Cortex of kidney (tissue), 1 donor: ENCODE results near the gene CYP2A7.
"Not testable (repeated sequence)": the region's sequence is repeated elsewhere in the genome, so short reads cannot be mapped to it uniquely, and the experiment has no call there.

Experiments used
- DNase-seq: peaks from one replicate; lab custom pipeline; 2025; lab: John Stamatoyannopoulos, UW

The CYP2A7 gene

DNA sequence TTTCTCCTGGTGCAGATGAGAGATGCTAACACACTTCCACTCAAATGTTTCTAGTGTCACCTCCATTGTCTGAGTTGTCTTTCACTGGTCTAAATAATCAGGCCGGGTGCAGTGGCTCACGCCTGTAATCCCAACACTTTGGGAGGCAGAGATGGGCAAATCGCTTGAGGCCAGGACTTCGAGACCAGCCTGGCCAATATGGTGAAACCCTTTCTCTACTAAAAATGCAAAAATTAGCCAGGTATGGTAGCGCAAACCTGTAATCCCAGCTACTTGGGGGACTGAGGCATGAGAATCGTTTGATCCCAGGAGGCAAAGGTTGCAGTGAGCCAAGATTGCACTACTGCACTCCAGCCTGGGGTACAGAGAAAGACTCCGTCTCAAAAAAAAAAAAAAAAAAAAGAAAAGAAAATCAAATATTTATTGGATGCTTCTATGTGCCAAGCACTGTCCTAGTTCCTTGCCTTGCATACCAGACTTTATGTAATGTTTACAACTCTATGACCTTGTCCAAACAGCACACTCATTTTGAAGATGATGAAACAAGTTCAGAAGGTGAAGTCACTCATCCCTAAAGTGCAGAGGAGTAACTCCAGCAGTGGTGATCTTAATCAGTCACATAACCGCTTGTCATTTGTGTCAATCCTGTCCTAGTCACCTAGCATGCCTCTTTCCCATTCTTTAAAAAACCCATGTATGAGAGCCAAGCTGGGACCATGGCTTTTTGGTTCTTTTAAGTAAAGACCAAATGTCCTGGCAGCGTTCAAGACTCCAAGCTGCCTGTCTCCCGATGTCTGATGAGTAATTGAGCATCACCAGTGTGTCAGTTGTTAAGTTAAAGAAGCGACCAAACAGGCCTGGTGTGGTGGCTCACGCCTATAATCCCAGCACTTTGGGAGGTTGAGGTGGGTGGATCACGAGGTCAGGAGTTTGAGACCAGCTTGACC lies 15.1 kb upstream of the CYP2A7 start:
- not testable (repeated sequence) for DNase-seq

DNA sequence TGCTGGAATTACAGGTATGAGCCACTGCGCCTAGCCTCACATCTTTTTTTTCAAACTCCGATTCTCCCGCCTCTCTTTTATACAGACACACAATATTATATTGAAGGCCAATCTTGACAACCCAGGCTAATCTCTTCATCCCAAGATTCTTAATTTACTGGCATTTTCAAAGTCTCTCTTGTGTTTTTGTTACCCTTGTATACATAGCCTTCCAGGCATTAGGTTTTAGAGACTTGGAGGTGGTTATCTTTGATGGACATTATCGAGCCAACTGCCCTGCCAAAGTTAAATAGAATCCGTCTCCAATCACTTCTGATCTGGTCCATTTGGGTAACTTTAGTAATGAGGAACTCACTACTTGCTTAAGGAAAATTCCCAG lies 14.4 kb upstream of the CYP2A7 start:
- no peak for DNase-seq

DNA sequence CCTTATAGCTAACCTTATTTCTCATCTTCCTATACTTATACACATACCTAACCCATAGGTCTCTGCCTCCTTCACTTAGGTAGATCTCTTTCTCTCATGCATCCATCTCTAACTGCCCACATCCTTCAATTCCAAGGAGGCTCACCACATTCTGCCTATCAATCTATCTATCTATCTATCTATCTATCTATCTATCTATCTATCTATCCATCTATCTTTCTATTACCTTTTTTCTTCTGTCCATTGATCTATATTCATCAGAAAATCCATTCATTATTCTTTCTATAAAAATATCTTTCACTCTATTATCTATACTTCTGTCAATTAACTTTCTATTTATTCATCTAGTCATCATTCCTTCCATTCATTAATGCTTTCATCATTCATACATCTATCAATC lies 11.1 kb upstream of the CYP2A7 start:
- no peak for DNase-seq

DNA sequence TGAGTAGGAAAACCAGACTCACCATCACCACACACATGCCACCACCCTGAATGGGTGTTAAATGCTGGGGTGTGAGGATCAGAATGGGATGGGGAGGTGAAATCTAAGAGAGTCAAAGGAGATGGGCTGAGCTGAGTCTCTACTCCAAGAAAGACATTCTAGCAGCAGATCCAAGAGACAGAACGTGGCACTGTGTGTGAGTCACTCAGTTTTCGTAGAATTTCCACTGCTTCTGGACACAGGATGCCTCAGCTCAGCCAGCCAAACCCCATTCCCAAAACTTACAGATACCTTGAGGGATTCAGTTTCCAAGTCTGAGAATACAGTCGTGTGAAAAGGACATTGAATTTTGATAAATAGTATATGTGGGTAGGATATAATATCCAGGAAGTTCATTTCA lies 7.3 kb upstream of the CYP2A7 start:
- DNase-seq = no peak

DNA sequence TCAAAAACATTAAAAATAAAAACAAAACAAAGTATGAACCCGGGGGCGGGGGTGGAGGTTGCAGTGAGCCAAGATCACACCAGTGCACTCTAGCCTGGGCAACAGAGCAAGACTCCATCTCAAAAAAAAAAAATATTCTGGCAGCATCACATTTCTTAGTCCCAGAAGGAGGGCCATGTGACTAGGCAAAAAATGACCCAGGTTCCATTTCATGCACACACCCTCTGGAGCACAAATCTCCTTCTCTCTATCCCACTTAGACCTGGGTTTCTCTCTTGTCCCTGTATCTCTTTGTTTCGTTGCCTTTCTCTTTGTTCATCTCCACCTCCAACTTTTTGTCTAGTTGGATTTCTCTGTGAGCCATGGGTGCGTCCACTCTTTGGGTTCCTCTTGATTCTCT lies 6.2 kb upstream of the CYP2A7 start:
- no peak for DNase-seq

DNA sequence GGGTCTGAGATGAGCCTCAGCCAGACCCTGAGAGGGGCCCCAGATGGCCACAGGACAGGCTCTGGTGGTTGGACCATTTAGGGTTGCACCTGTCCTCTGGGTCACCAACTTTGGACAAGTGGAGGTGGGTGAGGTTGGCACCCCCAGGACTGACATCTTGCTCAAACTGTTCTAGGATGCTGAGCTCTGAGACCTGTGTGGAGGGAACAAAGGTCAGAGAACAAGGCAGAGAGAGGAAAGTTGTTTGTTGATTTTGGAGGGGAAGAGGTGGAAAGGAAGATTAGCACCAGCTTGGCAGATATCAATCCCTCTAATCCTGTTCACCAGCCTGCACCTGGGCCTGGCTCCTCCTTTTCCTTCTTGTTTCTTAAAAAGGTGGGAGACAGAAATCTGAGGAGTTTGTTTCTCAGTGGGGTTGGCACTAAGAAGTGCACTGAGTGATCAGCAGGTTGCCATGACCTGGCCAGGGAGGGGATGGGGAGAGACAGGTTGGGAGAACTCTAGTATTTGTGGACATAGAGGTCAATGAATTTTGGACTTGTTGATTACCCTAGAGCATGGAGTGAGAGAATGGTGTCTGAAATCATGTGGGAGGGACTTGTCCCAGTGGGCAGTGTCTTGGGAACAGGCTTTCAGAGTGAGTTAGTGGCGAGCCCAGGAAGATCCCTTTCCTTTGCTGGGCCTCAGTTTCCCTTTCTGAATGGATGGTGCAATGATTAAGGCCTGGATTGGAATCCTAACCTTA lies 2.3 kb upstream of the CYP2A7 start:
- not testable (repeated sequence) for DNase-seq

DNA sequence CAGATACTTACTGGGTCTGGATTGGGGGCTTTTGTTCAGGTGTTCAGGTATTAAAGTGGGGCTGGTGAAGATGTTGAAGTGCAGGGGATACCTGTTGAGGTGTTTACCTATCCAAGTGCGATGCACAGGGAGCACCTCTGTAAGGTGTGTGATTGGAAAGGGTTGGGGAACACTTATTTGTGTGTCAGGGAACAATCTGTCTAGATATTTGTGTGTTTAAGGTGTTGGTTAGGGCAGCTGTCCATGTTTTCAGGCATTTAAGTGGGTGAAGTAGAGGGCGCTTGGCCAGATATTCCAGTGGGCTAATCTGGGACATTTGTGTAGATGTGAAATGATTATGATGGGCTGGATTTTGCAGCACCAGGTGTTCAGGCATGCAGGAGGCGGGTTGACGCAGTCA lies 2.7 kb downstream of the CYP2A7 start:
- not testable (repeated sequence) for DNase-seq

DNA sequence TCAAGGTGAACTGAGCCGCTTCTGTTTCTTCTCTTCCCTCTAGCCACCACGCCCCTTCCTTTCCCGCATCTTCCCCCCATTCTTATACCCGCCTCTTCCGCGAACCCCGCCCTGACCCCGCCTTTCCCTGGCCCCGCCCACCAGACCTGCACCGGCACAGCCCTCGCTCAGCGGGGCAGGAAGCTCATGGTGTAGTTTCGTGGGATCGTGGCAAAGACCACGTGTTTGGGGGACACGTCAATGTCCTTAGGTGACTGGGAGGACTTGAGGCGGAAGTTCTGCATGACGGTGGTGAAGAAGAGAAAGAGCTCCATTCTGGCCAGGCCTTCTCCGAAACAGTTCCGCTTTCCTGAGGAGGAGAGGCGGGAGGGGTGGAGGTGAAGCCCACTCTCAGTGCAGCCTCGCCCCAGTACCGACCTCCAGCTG lies 6.5 kb downstream of the CYP2A7 start:
- DNase-seq = not testable (repeated sequence)

DNA sequence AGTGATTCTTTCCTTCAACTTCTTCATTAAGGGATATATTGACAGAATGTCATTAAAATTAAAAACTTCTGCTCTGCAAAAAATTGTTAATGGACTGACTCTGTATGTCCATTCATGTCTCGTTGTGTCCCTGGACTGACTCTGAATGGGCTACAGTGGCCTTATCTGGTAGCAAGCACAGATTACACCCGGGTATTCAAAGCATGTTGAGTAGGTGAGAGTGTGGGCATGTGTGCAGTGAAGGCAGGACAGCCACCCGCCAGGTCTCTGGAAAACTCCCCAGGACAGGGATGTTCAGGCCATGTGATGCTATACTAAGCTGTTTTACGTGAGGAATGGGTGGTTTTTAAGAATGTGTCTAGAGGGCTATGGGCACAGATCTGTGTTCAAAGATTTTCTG lies 7.2 kb downstream of the CYP2A7 start:
- DNase-seq = not testable (repeated sequence)

DNA sequence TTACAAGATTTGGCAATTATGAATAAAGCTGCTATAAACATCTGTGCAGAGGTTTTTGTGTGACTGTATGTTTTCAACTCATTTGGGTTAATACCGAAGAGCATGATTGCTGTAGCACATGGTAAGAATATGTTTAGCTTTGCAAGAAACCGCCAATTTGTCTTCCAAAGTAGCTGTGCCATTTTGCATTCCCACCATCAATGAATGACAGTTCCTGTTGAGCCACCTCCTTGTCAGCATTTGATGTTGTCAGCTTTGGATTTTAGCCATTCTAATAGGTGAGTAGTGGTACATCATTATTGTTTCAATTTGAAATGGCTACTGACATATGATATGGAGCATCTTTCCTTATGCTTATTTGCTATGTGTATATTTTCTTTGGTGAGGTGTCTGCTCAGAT lies 8.2 kb downstream of the CYP2A7 start:
- not testable (repeated sequence) for DNase-seq

DNA sequence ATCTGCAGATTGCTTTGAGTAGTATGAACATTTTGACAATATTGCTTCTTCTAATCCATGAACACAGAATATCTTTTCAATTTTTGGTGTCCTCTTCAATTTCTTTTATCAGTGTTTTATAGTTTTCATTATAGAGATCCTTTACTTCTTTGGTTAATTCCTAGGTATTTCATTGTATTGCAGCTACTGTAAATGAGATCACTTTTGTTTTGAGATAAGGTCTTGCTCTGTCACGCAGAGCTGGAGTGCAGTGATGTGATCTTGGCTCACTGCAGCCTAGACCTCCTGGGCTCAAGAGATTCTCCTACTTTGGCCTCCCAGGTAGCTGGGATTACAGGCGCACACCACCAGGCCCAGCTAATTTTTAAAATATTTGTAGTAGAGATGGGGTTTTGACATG lies 9.8 kb downstream of the CYP2A7 start:
- no peak for DNase-seq

DNA sequence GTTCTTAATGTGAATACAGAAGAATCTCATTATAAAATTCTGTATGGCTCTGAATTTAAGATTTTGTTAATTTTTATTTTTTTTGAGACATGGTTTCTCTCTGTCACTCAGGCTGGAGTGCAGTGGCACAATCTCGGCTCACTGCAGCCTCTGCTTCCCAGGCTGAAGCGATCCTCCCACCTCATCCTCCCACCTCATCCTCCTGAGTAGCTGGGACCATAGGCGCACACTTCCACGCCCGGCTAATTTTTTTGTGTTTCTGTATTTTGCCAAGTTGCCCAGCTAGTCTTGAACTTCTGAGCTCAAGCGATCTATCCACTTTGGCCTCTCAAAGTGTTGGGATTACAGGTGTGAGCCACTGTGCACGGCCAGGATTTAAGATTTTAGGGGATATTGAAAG lies 14.3 kb downstream of the CYP2A7 start:
- no peak for DNase-seq

DNA sequence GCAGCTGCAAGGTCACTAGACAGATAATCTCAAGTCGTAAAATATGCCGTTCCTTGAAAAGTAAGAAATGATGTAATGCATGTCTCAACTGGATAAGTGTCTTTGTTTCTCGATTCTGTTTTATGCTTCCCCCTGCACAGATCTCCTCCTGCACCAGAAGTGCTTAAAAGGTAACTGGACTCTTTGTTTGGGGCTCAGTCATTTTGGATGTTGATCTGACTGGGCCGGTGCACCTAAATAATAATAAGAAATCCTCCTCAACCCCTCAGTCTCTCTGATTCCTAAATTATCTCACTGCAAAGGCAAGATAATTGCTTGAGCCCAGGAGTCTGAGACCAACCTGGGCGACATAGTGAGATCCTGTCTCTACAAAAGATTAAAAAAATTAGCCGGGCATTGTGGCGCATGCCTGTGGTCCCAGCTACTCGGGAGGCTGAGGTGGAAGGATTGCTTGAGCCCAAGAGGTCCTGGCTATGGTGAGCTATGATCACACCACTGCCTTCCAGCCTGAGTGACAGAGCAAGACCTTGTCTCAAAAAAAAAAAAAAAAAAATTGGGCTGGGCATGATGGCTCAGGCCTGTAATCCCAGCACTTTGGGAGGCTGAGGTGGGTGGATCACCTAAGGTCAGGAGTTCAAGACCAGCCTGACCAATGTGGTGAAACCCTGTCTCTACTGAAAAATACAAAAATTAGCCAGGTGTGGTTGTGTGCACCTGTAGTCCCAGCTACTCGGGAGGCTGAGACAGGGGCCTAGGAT lies 17.1 kb downstream of the CYP2A7 start:
- DNase-seq = not testable (repeated sequence)

DNA sequence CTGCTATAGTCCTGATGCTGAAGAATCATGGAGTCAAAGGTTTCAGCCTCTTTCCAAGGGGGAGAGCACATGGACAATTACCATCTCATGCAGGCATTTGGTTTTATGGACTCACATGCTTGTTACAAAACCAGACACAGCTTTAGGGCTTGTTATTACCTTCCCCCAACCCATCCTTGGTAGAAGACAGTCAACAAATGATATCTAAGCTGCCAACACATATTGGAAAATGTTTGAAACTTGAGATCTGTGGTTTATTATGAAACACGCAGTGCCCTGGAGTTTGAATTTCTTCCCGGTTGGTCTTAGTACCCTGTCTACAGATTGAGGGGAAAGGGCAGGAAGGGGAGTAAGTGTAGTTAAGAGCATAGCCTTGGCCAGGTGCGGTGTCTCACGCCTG lies 19.2 kb downstream of the CYP2A7 start:
- DNase-seq = no peak

DNA sequence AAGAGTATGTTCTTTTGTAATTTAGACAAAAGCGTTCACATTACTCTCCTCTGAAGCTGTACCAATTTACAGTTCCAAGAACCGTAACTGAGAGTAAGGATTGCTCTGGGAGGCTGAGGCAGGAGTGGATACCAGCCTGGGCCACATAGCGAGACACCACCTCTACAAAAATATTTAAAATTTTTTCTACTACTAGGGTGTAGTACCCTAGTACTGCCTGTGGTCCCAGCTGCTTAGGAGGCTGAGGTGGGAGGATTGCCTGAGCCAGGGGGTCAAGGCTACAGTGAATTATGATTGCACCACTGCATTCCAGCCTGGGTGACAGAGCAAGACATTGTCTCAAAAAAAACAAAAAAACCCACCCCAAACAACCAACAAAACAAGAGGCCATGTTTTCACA lies 19.7 kb downstream of the CYP2A7 start:
- DNase-seq = no peak

DNA sequence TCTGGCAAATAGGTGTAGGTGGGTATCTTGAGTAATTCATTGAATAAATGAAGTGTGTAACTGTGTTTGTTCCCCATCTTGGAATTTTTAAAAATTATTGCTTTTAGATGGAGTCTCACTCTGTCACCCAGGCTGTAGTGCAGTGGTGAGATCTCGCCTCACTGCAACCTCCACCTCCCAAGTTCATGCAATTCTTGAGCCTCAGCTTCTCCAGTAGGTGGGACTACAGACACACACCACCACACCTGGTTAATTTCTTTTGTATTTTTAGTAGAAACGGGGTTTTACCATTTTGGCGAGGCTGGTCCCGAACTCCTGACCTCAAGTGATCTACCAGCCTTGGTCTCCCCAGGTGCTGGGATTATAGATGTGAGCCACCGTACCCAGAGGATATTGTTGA lies 23.9 kb downstream of the CYP2A7 start:
- DNase-seq = no peak

DNA sequence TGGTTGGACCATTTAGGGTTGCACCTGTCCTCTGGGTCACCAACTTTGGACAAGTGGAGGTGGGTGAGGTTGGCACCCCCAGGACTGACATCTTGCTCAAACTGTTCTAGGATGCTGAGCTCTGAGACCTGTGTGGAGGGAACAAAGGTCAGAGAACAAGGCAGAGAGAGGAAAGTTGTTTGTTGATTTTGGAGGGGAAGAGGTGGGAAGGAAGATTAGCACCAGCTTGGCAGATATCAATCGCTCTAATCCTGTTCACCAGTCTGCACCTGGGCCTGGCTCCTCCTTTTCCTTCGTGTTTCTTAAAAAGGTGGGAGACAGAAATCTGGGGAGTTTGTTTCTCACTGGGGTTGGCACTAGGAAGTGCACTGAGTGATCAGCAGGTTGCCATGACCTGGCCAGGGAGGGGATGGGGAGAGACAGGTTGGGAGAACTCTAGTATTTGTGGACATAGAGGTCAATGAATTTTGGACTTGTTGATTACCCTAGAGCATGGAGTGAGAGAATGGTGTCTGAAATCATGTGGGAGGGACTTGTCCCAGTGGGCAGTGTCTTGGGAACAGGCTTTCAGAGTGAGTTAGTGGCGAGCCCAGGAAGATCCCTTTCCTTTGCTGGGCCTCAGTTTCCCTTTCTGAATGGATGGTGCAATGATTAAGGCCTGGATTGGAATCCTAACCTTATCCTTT lies 29.4 kb downstream of the CYP2A7 start:
- DNase-seq = not testable (repeated sequence)

DNA sequence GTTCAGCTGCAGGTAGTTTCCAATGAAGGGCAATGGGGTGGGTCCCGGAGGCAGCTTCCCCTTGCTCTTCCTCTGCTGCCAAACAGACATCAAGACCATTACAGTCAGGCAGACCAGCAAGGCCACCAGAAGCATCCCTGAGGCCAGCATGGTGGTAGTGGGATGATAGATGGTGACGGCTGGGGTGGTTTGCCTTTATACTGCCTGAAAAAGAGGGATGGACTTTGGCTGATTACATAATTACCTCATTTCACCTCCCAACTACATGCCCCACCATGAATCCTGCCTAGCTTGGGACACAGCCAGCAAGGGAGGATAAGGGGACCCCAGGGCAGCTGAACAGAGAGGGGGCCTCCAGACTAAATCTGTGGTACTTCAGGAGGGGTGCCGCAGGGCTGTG lies 31.8 kb downstream of the CYP2A7 start, which contains the start of gene CYP2A6:
Gene CYP2A6 (minus strand): TSS at position 171 of the 400 bp plus-strand sequence. CDS start 21 bp downstream, at position 150.
- DNase-seq = not testable (repeated sequence)

DNA sequence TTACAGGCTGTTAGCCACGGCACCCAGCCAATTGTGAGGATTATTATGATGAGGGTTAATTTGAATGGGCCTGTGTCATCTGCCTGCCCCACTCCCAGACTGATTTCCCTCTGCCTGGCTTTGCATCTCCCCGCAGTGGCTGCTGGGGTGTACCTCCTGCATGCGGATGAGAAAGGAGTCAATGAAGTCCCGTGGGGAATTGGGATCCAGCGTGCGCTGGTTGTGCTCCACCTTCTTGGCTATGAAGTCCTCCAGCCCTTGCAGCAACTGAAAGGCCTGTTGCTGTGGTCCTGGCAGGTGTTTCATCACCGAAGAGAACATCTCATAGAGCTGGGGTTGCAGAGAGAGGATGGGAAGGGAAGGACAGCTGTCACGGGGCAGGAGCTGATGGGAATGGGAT lies 35.3 kb downstream of the CYP2A7 start:
- not testable (repeated sequence) for DNase-seq

DNA sequence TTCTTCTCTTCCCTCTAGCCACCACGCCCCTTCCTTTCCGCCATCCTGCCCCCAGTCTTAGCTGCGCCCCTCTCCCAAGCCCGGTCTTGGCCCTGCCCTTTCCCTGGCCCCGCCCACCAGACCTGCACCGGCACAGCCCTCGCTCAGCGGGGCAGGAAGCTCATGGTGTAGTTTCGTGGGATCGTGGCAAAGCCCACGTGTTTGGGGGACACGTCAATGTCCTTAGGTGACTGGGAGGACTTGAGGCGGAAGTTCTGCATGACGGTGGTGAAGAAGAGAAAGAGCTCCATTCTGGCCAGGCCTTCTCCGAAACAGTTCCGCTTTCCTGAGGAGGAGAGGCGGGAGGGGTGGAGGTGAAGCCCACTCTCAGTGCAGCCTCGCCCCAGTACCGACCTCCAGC lies 38.4 kb downstream of the CYP2A7 start:
- not testable (repeated sequence) for DNase-seq

DNA sequence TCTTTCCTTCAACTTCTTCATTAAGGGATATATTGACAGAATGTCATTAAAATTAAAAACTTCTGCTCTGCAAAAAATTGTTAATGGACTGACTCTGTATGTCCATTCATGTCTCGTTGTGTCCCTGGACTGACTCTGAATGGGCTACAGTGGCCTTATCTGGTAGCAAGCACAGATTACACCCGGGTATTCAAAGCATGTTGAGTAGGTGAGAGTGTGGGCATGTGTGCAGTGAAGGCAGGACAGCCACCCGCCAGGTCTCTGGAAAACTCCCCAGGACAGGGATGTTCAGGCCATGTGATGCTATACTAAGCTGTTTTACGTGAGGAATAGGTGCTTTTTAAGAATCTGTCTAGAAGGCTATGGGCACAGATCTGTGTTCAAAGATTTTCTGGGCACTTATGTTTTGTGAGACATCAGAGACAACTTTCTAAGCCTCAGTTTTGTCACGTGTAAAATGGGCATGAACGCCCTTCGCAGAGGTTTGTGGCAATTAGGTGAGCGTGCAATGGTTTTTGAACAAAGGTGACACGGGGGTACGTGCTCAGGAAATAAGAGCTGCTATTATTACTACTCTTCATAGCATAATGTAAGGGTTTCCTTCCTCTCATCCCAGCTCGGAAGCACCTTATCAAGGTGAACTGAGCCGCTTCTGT lies 38.9 kb downstream of the CYP2A7 start:
- DNase-seq = not testable (repeated sequence)
